Bladder microvascular endothelial cell (primary cell): ENCODE data around the gene MS4A13. TPM values are rescaled to one million over a fixed set of nuclear protein-coding genes. Genes with fewer than 3 reads are reported as not detected.

Experiments
- total RNA-seq: library from RNA; depleted of rRNA; stranded (reverse); fragments of >200 nt; gene quantifications from 2 replicates; pipeline ENCODE4 v1.2.3, GENCODE V29; 2014

Gene MS4A13
- not detected in 2 replicates for total RNA-seq

GRCh38 chr11:60515144-60515855, at the start of gene MS4A13:
Gene MS4A13 (plus strand): TSS chr11:60515392. CDS start chr11:60518084, 2,692 bp downstream.

GRCh38 chr11:60492488-60493009, 22.6 kb upstream of the MS4A13 start, which contains the start of gene MS4A12:
Gene MS4A12 (plus strand): TSS chr11:60492778. CDS start chr11:60497319, 4,541 bp downstream.

Other genes with a start within 250 kb of the MS4A13 start
- gene MS4A4A, start 234.7 kb upstream of the MS4A13 start, total RNA-seq: not detected in 2 replicates
- not detected in 2 replicates for gene MS4A6E, start 188.1 kb upstream of the MS4A13 start, total RNA-seq
- gene MS4A7, start 136.9 kb upstream of the MS4A13 start, total RNA-seq: not detected in 2 replicates
- gene MS4A14, start 118.9 kb upstream of the MS4A13 start, total RNA-seq: not detected in 2 replicates
- gene MS4A5, start 85.8 kb upstream of the MS4A13 start, total RNA-seq: not detected in 2 replicates
- not detected in 2 replicates for gene MS4A1, start 59.5 kb upstream of the MS4A13 start, total RNA-seq
- not detected in 2 replicates for gene MS4A12, start 22.6 kb upstream of the MS4A13 start, total RNA-seq
- gene MS4A8, start 184.2 kb downstream of the MS4A13 start, total RNA-seq: not detected in 2 replicates
- gene MS4A18, start 209.3 kb downstream of the MS4A13 start, total RNA-seq: not detected in 2 replicates
- gene MS4A15, start 241.5 kb downstream of the MS4A13 start, total RNA-seq: not detected in 2 replicates